Suppressor macrophage treated with lipopolysaccharide for 4 hours (primary cell): ENCODE results near the gene PDE3A.

Source experiments
- DNase-seq: peaks from one replicate; pipeline ENCODE4 v3.0.0-alpha.2; 2020

PDE3A gene

GRCh38 chr12:20463913-20464524 lies 95.7 kb downstream of the PDE3A start:
- DNase-seq, result peak; percentile 25

- DNase-seq, result no peak
Observed at GRCh38 chr12:20469300-20469699, 101.0 kb downstream of the PDE3A start.

GRCh38 chr12:20469756-20470155 lies 101.4 kb downstream of the PDE3A start:
- no peak for DNase-seq

- DNase-seq, result no peak
Observed at GRCh38 chr12:20472102-20472782, 103.9 kb downstream of the PDE3A start.

GRCh38 chr12:20473133-20473532 lies 104.8 kb downstream of the PDE3A start:
- DNase-seq, result no peak

GRCh38 chr12:20474016-20474415 lies 105.7 kb downstream of the PDE3A start:
- DNase-seq, result no peak

- no peak for DNase-seq
Observed at GRCh38 chr12:20474443-20474842, 106.1 kb downstream of the PDE3A start.

GRCh38 chr12:20475542-20475941 lies 107.2 kb downstream of the PDE3A start:
- no peak for DNase-seq

- DNase-seq, result no peak
Observed at GRCh38 chr12:20476551-20476950, 108.2 kb downstream of the PDE3A start.

GRCh38 chr12:20477255-20477654 lies 108.9 kb downstream of the PDE3A start:
- DNase-seq, result no peak

GRCh38 chr12:20477672-20478071 lies 109.3 kb downstream of the PDE3A start:
- DNase-seq, result no peak

GRCh38 chr12:20482491-20483054 lies 114.2 kb downstream of the PDE3A start:
- no peak for DNase-seq

- DNase-seq, result no peak
Observed at GRCh38 chr12:20483776-20484175, 115.4 kb downstream of the PDE3A start.

GRCh38 chr12:20486233-20486632 lies 117.9 kb downstream of the PDE3A start:
- no peak for DNase-seq

GRCh38 chr12:20487519-20487918 lies 119.2 kb downstream of the PDE3A start:
- DNase-seq, result no peak

GRCh38 chr12:20489645-20490044 lies 121.3 kb downstream of the PDE3A start:
- no peak for DNase-seq

- no peak for DNase-seq
Observed at GRCh38 chr12:20490213-20490612, 121.9 kb downstream of the PDE3A start.

GRCh38 chr12:20491290-20491689 lies 123.0 kb downstream of the PDE3A start:
- DNase-seq, result no peak

- peak; percentile 53 for DNase-seq
Observed at GRCh38 chr12:20492251-20492760, 124.0 kb downstream of the PDE3A start.

GRCh38 chr12:20493934-20494333 lies 125.6 kb downstream of the PDE3A start:
- DNase-seq, result no peak

GRCh38 chr12:20494851-20495250 lies 126.5 kb downstream of the PDE3A start:
- DNase-seq, result no peak

GRCh38 chr12:20495997-20496396 lies 127.7 kb downstream of the PDE3A start:
- DNase-seq, result no peak

GRCh38 chr12:20497707-20498106 lies 129.4 kb downstream of the PDE3A start:
- DNase-seq, result no peak

- no peak for DNase-seq
Observed at GRCh38 chr12:20501958-20502357, 133.6 kb downstream of the PDE3A start.
